ENCODE measurements around the gene PPP1R15A. TPM values are rescaled to one million over a fixed set of nuclear protein-coding genes. Genes with fewer than 3 reads are reported as not detected.
"Not testable (repeated sequence)": the region's sequence is repeated elsewhere in the genome, so short reads cannot be mapped to it uniquely, and the experiment has no call there.

The PPP1R15A gene
- total and polyA plus RNA-seq, 4 donors = 5.6 to 52.5 (median 11.3) TPM

DNA sequence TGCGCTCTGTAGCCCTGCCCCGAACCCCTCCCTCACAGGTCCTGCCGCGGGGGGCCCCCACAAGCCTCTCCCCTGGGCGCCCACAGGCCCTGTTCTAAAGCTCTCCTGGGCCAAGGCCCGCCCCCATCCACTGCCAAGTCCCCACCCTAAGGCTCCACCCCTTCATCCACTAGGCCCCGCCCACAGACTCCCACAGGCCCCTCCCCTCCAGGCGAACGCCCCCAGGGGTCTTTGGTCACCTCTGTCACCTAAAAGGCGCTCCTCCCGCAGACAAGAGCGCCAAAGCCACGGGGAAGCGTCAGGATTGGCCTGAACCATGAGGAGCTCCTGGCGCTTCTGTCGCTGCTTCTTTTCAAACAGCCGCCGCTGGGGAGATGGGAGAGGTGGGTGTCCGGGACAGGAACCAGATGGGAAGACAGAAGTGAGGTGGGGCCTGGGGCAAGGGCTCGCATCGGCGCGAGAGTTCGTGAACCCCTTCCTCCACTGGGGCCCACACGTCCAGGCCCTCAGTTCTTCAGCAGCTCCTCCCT is 24.0 kb downstream of the PPP1R15A start:
- peak overlapping the region in 1 of 2 donors; percentile 25 for H3K27ac ChIP-seq (ENCODE audit: low read depth in 1 of 2, low read length in 2 of 2)
- no peak overlapping the region for H3K9ac ChIP-seq (ENCODE audit: low read depth in 1 of 2, low read length in 2 of 2)
- DNase-seq (ENCODE audit: low spot score) = peak; percentile 72
- no peaks in the 10 kb centered on the region for H3K27me3 ChIP-seq (ENCODE audit: control insufficient read depth in 4 of 4, insufficient read depth in 4 of 4, low read length in 3 of 4)
- H3K4me3 ChIP-seq (ENCODE audit: low read depth in 1 of 3, low read length in 3 of 3) = peak overlapping the region in 1 of 3 donors; percentile 26
- no peaks in the 10 kb centered on the region for H3K36me3 ChIP-seq (ENCODE audit: control insufficient read depth in 4 of 4, insufficient read depth in 3 of 4, low read depth in 1 of 4, low read length in 3 of 4)
- 43% methylated on average over 25 of the region's 25 CpGs for WGBS
- no peak for TF ChIP-seq NR2F2 (IDR thresholded peaks at IDR 0.05)
- TF ChIP-seq HNF4G (IDR thresholded peaks at IDR 0.05) = peak; percentile 19
- TF ChIP-seq RXRA (IDR thresholded peaks at IDR 0.05) = peak in 1 of 2 donors; percentile 40
- no peak for TF ChIP-seq FOXA1 (IDR thresholded peaks at IDR 0.05)
- no peak for TF ChIP-seq YY1 (IDR thresholded peaks at IDR 0.05)
- peak in 1 of 2 donors; percentile 50 for TF ChIP-seq HNF4A (conservative IDR thresholded peaks at IDR 0.05)
- peak; percentile 59 for TF ChIP-seq TAF1 (conservative IDR thresholded peaks at IDR 0.05)
- peak in 1 of 2 donors; percentile 33 for TF ChIP-seq RAD21 (IDR thresholded peaks at IDR 0.05)
- peak; percentile 55 for TF ChIP-seq SP1 (IDR thresholded peaks at IDR 0.05)
- H3K9me3 ChIP-seq (ENCODE audit: control insufficient read depth in 4 of 4, low read length in 3 of 4) = no peaks in the 10 kb centered on the region
- peaks cover 0 to 10% (median 2%) of the 10 kb centered on the region in 4 donors for H3K4me1 ChIP-seq (ENCODE audit: control insufficient read depth in 4 of 4, insufficient read depth in 4 of 4, low read length in 3 of 4)

DNA sequence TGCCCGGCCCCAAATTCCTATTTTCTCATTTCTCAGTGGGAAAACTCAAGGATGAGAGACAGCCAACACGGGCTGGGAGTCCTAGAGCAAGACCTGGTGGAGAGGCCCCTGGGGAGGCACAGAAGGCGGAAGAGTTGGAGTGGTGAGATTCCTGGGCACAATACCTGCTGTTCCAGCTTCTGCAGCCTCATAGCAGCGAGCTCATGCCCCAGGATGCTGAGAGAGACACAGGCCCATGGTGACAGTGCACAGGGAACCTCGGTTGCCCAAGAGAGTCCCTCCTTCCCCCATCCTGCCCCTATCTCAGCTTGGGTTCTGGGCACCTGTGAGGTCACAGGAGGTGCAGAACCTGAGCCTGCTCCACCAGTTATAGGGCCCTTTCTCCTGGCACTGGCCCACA is 25.0 kb downstream of the PPP1R15A start:
- Histone ChIP-seq H3K9ac (ENCODE audit: low read depth in 1 of 2, low read length in 2 of 2) (no peak overlapping the region), H3K4me1 (ENCODE audit: control insufficient read depth in 4 of 4, insufficient read depth in 4 of 4, low read length in 3 of 4) (peaks cover 0 to 17% (median 7%) of the 10 kb centered on the region in 4 donors), H3K9me3 (ENCODE audit: control insufficient read depth in 4 of 4, low read length in 3 of 4) (no peaks in the 10 kb centered on the region), H3K27me3 (ENCODE audit: control insufficient read depth in 4 of 4, insufficient read depth in 4 of 4, low read length in 3 of 4) (no peaks in the 10 kb centered on the region), H3K4me3 (ENCODE audit: low read depth in 1 of 3, low read length in 3 of 3) (no peak overlapping the region), H3K27ac (ENCODE audit: low read depth in 1 of 2, low read length in 2 of 2) (no peak overlapping the region), H3K36me3 (ENCODE audit: control insufficient read depth in 4 of 4, insufficient read depth in 3 of 4, low read depth in 1 of 4, low read length in 3 of 4) (no peaks in the 10 kb centered on the region)
- no peak for TF ChIP-seq NR2F2 (IDR thresholded peaks at IDR 0.05)
- TF ChIP-seq, protein P1, sequence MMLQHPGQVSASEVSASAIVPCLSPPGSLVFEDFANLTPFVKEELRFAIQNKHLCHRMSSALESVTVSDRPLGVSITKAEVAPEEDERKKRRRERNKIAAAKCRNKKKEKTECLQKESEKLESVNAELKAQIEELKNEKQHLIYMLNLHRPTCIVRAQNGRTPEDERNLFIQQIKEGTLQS (IDR thresholded peaks at IDR 0.05) = no peak
- no peak for TF ChIP-seq JUND (IDR thresholded peaks at IDR 0.05)
- TF ChIP-seq HNF4G (IDR thresholded peaks at IDR 0.05) = no peak
- no peak for TF ChIP-seq FOXA2 (IDR thresholded peaks at IDR 0.05)
- no peak for TF ChIP-seq RAD21 (IDR thresholded peaks at IDR 0.05)
- no peak for TF ChIP-seq YY1 (IDR thresholded peaks at IDR 0.05)
- TF ChIP-seq, protein P2, sequence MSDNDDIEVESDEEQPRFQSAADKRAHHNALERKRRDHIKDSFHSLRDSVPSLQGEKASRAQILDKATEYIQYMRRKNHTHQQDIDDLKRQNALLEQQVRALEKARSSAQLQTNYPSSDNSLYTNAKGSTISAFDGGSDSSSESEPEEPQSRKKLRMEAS (IDR thresholded peaks at IDR 0.05) = no peak
- no peak for TF ChIP-seq EGR1 (IDR thresholded peaks at IDR 0.05; ENCODE audit: low read depth in 2 of 2)
- TF ChIP-seq, protein P3, sequence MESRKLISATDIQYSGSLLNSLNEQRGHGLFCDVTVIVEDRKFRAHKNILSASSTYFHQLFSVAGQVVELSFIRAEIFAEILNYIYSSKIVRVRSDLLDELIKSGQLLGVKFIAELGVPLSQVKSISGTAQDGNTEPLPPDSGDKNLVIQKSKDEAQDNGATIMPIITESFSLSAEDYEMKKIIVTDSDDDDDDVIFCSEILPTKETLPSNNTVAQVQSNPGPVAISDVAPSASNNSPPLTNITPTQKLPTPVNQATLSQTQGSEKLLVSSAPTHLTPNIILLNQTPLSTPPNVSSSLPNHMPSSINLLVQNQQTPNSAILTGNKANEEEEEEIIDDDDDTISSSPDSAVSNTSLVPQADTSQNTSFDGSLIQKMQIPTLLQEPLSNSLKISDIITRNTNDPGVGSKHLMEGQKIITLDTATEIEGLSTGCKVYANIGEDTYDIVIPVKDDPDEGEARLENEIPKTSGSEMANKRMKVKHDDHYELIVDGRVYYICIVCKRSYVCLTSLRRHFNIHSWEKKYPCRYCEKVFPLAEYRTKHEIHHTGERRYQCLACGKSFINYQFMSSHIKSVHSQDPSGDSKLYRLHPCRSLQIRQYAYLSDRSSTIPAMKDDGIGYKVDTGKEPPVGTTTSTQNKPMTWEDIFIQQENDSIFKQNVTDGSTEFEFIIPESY (IDR thresholded peaks at IDR 0.05) = no peak
- TF ChIP-seq RXRA (IDR thresholded peaks at IDR 0.05) = no peak
- DNase-seq (ENCODE audit: low spot score) = no peak
- 92% methylated on average over 5 of the region's 5 CpGs for whole genome bisulfite sequencing

DNA sequence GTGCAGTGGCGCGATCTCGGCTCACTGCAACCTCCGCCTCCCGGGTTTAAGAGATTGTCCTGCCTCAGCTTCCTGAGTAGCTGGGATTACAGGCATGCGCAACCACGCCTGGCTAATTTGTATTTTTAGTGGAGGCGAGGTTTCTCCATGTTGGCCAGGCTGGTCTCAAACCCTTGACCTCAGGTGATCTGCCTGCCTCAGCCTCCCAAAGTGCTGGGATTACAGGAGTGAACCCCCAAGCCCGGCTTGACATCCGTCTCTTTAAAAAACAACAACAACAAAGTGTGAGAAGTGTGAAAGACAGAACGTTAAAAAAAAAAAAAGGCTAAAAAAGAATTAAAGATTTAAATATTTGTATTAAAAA is 27.1 kb downstream of the PPP1R15A start:
- Histone ChIP-seq H3K27ac (ENCODE audit: low read depth in 1 of 2, low read length in 2 of 2) (peak overlapping the region in 1 of 2 donors; percentile 77), H3K4me1 (ENCODE audit: control insufficient read depth in 4 of 4, insufficient read depth in 4 of 4, low read length in 3 of 4) (peaks cover 3 to 20% (median 11%) of the 10 kb centered on the region in 4 donors)
- not testable (repeated sequence) for H3K36me3 ChIP-seq (ENCODE audit: control insufficient read depth in 4 of 4, insufficient read depth in 3 of 4, low read depth in 1 of 4, low read length in 3 of 4); H3K9ac ChIP-seq (ENCODE audit: low read depth in 1 of 2, low read length in 2 of 2); DNase-seq (ENCODE audit: low spot score); H3K4me3 ChIP-seq (ENCODE audit: low read depth in 1 of 3, low read length in 3 of 3); H3K9me3 ChIP-seq (ENCODE audit: control insufficient read depth in 4 of 4, low read length in 3 of 4); H3K27me3 ChIP-seq (ENCODE audit: control insufficient read depth in 4 of 4, insufficient read depth in 4 of 4, low read length in 3 of 4)
- 85% methylated on average over 11 of the region's 11 CpGs for WGBS
- peak in 1 of 2 donors; percentile 5 for TF ChIP-seq GABPA (IDR thresholded peaks at IDR 0.05 in 1 of 2, conservative IDR thresholded peaks at IDR 0.05 in 1 of 2)

All from liver (tissue), 9 donors.